CD4-positive, alpha-beta T cell treated with Interleukin-1 beta for 1 hour (primary cell): ENCODE results near the gene PHACTR4.
"Not testable (repeated sequence)": the region's sequence is repeated elsewhere in the genome, so short reads cannot be mapped to it uniquely, and the experiment has no call there.

ENCODE experiments used
- DNase-seq, 2 donors: peaks; one replicate each; pipeline ENCODE4 v3.0.0-alpha.2; 2020 to 2022

The PHACTR4 gene

GRCh38 chr1:28437264-28437923, 67.9 kb downstream of the PHACTR4 start:
- DNase-seq, result no peak

- DNase-seq, result peak in 1 of 2 donors; percentile 6
Observed at GRCh38 chr1:28437924-28438699, 68.6 kb downstream of the PHACTR4 start.

DNA sequence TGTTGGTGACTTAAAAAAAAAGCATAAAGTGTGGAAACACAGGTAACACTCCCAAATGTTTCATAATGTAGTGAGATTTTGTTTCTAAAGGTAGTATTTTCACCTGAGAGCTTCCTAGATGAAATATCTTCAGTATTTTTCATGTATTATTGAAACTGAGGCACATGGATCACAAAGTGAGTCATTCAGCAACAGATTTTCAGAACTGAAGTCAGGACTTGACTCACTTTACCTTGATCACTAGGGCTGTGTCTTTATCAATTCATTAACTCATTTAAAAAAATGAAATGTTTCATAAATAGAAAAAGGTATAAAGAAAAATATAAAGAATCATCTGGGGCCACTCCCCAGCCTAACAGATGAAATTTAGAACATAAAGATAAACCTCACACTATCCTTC, 69.8 kb downstream of the PHACTR4 start:
- DNase-seq, result no peak

DNA sequence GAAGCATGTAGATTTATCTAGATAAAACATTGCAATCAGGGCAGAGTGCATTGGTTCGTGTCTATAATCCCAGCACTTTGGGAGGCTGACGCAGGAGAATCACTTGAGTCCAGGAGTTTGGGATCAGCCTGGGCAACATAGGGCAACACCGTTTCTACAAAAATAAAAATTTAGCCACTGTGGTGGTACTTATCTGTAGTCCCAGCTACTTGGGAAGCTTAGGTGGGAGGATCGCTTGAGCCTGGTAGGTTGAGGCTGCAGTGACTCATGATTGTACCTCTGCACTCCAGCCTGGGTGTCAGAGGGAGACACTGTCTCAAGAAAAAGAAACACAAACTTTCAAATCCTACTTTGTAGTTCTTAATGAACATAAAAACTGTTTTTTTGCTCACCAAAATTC, 72.1 kb downstream of the PHACTR4 start:
- no peak for DNase-seq

DNA sequence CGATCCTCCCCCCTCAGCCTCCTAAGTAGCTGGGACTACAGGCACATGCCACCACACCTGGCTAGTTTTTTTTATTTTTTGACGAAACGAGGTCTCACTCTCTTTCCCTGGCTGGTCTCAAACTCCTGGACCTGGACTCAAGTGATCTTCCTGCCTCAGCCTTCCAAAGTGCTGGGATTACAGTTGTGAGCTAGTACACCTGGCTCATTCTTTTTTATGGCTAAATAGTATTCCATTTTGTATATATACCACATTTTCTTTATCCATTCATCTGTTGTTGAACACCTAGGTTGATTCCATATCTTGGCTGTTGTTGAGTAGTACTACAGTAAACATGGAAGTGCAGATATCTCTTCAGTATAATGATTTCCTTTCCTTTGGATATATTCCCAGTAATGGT, 74.0 kb downstream of the PHACTR4 start:
- no peak for DNase-seq

DNA sequence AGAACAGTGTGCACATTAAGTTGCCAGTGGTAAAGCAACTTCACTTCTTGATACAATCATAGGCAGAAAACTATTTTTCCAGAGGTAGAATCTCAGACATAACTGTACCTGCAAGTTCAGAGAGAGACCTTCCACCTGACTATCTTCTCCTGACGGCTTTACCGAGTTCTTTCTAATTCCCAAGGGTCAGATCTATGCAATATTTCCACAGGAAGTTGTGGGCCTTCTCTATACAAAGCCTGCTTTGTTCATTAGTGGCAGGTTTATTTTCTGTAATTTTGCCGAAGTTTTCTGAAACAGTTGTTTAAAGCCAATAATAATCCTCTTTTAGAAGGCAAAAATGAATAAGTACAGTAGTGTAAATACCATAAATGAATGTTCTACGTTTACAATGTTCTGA, 78.1 kb downstream of the PHACTR4 start:
- no peak for DNase-seq

DNA sequence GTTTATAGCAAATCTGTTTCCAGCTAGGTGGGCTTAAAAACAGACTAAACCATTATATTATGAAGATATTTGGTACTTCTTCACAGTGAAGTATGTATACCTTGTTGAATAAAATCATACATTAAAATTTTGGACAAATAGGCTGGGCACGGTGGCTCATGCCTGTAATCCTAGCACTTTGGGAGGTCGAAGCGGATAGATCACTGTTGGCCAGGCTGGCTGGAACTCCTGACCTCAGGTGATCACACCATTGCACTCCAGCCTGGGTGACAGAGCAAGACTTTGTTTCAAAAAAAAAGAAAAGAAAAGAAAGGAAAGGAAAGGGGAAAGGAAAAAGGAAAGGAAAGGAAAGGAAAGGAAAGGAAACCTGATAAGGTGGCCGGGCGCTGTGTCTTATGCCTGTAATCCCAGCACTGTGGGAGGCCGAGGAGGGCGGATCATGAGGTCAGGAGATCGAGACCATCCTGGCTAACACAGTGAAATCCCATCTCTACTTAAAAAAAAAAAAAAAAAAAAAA, 78.6 kb downstream of the PHACTR4 start:
- DNase-seq, result not testable (repeated sequence)

- peak; percentile 9 to 22 for DNase-seq
Observed at GRCh38 chr1:28449904-28450303, 80.4 kb downstream of the PHACTR4 start.

DNA sequence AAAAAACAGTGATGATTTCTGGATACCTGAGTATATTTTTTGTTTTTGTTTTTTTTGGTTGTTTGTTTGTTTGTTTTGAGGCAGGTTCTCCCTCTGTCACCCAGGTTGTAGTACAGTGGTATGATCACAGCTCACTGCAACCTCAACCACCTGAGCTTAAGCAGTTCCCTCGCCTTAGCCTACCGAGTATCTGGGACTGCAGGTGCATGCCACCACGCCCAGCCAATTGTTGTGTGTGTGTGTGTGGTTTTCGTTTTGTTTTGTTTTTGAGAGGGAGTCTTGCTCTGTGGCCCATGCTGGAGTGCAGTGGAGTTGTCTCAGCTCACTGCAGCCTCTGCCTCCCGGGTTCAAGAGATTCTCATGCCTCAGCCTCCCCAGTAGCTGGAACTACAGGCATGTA, 81.0 kb downstream of the PHACTR4 start:
- DNase-seq, result no peak

DNA sequence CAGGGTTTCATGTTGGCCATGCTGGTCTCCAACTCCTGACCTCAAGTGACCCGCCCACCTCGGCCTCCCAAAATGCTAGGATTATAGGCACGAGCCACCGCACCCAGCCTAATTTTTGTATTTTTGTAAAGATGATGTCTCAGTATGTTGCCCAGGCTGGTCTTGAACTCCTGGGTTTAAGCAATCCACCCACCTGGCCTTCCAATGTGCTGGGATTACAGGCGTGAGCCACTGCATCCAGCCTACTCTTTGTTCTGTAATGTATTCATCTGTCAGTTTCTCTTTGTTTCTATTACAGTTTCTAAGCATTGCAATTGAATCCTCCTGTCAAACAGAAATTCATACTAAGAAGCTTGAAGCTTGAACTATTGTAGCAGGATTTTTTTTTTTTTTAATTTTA, 81.5 kb downstream of the PHACTR4 start:
- no peak for DNase-seq

GRCh38 chr1:28456078-28456477, 86.5 kb downstream of the PHACTR4 start:
- no peak for DNase-seq

- DNase-seq, result no peak
Observed at GRCh38 chr1:28457678-28458077, 88.1 kb downstream of the PHACTR4 start.

- no peak for DNase-seq
Observed at GRCh38 chr1:28458237-28459228, 89.0 kb downstream of the PHACTR4 start.

DNA sequence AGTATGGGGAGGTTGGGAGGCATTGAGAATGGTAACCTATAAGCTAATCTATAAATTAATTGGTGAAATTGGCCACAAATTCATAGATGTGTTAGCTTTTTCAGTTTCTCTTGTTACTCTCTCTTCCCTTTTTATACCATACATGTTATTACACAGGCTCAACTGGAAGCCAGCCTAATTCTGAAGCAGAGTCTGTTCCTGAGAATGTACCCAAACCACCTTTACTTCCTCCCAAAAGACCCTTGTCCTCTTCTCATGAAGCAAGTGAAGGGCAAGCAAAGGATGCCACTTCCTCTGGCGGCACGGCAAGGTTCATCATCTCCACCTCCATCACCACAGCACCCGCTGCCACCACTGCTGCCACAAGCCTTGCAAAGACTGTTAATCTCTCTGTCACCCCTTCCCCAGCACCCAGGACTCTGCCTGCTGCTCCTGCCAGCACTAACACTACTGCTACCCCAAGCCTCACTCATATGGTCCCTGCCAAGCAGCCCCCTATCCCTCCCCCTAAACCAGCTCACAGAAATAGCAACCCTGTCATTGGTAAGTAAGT, 96.8 kb downstream of the PHACTR4 start:
- no peak for DNase-seq

GRCh38 chr1:28470146-28470545, 100.6 kb downstream of the PHACTR4 start:
- no peak for DNase-seq

GRCh38 chr1:28479497-28479896, 110.0 kb downstream of the PHACTR4 start:
- DNase-seq, result not testable (repeated sequence)

DNA sequence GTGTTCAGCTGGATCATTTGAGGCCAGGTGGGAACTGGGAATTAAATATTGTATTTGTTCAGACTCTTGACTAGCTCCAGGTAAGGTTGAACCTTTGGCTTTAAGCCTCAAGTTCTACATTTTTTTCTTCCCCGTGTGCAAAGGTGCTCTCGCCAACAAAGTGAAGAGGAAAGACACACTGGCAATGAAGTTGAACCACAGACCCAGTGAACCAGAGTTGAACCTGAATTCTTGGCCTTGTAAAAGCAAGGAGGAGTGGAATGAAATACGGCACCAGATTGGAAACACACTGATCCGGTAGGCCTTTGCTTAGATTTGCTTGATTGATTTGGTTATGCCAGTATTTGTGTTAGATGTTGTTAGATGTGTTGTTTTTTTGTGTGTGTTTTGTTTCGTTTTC, 110.8 kb downstream of the PHACTR4 start:
- DNase-seq, result no peak

GRCh38 chr1:28482138-28482537, 112.6 kb downstream of the PHACTR4 start:
- DNase-seq, result no peak

- DNase-seq, result no peak
Observed at GRCh38 chr1:28482702-28483101, 113.2 kb downstream of the PHACTR4 start.

- no peak for DNase-seq
Observed at GRCh38 chr1:28494737-28495136, 125.2 kb downstream of the PHACTR4 start.

DNA sequence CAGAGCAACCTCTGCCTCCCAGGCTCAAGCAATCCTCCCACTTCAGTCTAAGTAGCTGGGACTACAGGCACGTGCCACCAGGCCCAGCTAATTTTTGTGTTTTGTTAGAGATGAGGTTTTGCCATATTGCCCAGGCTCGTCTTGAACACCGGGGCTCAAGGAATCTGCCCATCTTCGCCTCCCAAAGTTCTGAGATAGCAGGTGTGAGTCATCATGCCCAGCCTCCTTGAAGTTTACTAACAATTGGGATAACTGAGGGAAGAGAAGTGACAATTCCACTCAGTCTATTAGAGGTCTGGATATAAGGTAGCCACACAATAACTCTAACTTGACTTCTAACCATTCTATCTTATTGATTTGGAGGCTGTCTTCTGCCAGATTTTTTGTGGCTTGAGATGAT, 130.0 kb downstream of the PHACTR4 start:
- no peak for DNase-seq

DNA sequence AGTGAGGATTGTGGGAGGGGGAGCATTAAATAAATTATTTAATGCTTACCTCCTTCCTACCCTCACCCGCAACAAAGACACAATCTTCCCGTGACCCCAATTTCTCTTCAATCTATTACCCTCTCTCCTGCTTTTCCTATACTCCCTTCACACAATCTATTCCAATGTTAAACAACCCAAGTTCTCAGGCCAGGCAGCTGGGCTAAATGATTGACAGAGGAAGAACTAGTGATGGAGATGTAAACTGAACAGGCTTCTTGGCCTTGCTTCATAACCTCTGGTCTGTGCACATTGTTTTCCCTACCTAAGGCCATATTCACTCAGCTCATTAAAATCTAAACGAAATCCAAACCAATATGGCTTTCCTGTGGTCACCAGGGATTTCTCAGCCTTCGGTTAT, 132.4 kb downstream of the PHACTR4 start:
- no peak for DNase-seq

DNA sequence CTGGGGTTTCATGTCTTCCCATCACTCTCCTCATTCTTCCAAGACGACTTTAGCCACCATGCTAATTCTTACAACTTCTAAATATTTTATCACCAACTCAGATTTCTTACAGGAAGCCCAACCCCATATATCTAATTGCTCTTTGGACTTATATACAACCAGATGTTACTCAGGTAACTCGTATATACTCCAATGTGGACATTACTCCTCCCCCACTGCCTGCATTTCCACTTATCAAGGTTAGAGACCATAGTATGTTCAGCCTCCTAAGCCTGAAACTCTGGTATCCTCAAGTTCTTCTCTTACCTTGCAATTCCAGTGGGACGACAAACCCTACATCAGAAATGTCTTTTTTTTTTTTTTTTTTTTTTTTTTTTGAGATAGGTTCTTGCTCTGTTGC, 133.6 kb downstream of the PHACTR4 start:
- no peak for DNase-seq
